Panc1 (cell line): ENCODE results near the gene NOX3. TPM values are rescaled to one million over a fixed set of nuclear protein-coding genes. Genes with fewer than 3 reads are reported as not detected.

Experiments used
- ATAC-seq: fragments of 200-7000 bp; cut with Tn5 transposase; 2 replicates; pipeline ENCODE4 v1.9.1; 2020; ENCODE audit warnings: mild to moderate bottlenecking, moderate library complexity
- BruUV-seq: library from RNA; stranded (reverse); fragments of 400-500 nt; replicated peaks from 2 replicates; lab custom pipeline; 2021; lab: Mats Ljungman, UMichigan
- CTCF ChIA-PET: fragments of 300-600 bp; sonication (Branson Sonifier 250); formaldehyde crosslinking; loops from one replicate; lab custom pipeline; 2022; ENCODE audit warnings: antibody characterized with exemption; lab: Charles Lee
- POLR2A ChIA-PET: fragments of 300-600 bp; sonication (Branson Sonifier 250); formaldehyde crosslinking; loops from one replicate; lab custom pipeline; 2022; ENCODE audit warnings: antibody characterized with exemption; lab: Charles Lee
- DNase-seq: peaks from one replicate; pipeline ENCODE4 v3.0.0-alpha.2; 2010; ENCODE audit warnings: low read depth, low spot score
- H3K27ac ChIP-seq: 2 replicates; pipeline ENCODE4 v1.5.1; 2011; ENCODE audit warnings: mild to moderate bottlenecking, low read length, inconsistent platforms
- H3K27me3 ChIP-seq: fragments of 200-500 bp; sonication (Bioruptor generic); 2 replicates; pipeline ENCODE4 v1.6.0; 2014; ENCODE audit warnings: low read length, inconsistent platforms; ENCODE audit not compliant: control insufficient read depth, insufficient read depth
- H3K36me3 ChIP-seq: fragments of 200-500 bp; sonication (Bioruptor generic); 2 replicates; pipeline ENCODE4 v1.5.1; 2014; ENCODE audit warnings: inconsistent platforms, mild to moderate bottlenecking, low read length, moderate library complexity; ENCODE audit not compliant: control insufficient read depth, insufficient read depth
- H3K4me1 ChIP-seq: 2 replicates; pipeline ENCODE4 v1.5.1; 2011; ENCODE audit warnings: inconsistent platforms, mild to moderate bottlenecking, low read length, moderate library complexity; ENCODE audit not compliant: control insufficient read depth, insufficient read depth
- H3K4me3 ChIP-seq, 2 experiments: 2 replicates each; pipeline ENCODE4 v1.5.1; 2011 to 2012; ENCODE audit warnings: low read depth in 2 of 2, low read length in 2 of 2, mild to moderate bottlenecking in 2 of 2, inconsistent platforms in 1 of 2, moderate library complexity in 1 of 2
- H3K9me3 ChIP-seq: fragments of 200-500 bp; sonication (Bioruptor generic); 2 replicates; pipeline ENCODE4 v1.5.1; 2014; ENCODE audit warnings: low read depth, mild to moderate bottlenecking, inconsistent platforms, low read length, moderate library complexity; ENCODE audit not compliant: control insufficient read depth, insufficient read depth
- CTCF ChIP-seq: fragments of 450-650 bp; IDR thresholded peaks from 2 replicates; pipeline ENCODE4 v1.5.1; 2017; ENCODE audit warnings: mild to moderate bottlenecking
- POLR2AphosphoS5 ChIP-seq: IDR thresholded peaks from 2 replicates; pipeline ENCODE4 v1.6.1; 2012; ENCODE audit warnings: mild to moderate bottlenecking, low read depth, low read length, moderate library complexity
- SIN3A ChIP-seq: IDR thresholded peaks from 2 replicates; pipeline ENCODE4 v1.6.1; 2012; ENCODE audit warnings: low read depth, mild to moderate bottlenecking, low read length, moderate library complexity, borderline replicate concordance; ENCODE audit not compliant: insufficient read depth
- TCF7L2 ChIP-seq: IDR thresholded peaks from 2 replicates; pipeline ENCODE4 v1.6.1; 2011; ENCODE audit warnings: mild to moderate bottlenecking, low read depth, low read length, inconsistent platforms
- in situ Hi-C: cut with HindIII; loops from 2 replicates; pipeline ENCODE4 v1.10.0; 2016; ENCODE audit warnings: low sequenced_read_pairs, low pct_unique_long_range_greater_than_20kb
- intact Hi-C: fragments of 100-400 bp; cut with micrococcal nuclease; formaldehyde crosslinking; loops from one replicate; pipeline ENCODE4 v1.10.0; 2022; ENCODE audit not compliant: unreplicated experiment
- total RNA-seq: library from RNA; stranded (reverse); gene quantifications from one replicate; pipeline ENCODE4 v1.2.1, GENCODE V29; 2021; ENCODE audit not compliant: unreplicated experiment
- TF ChIP-seq, protein P1 (sequence below), 2 experiments: IDR thresholded peaks; 2 replicates each; pipeline ENCODE4 v1.6.1; 2011 to 2012; ENCODE audit warnings: low read depth in 2 of 2, control low read depth in 1 of 2, low read length in 1 of 2, mild to moderate bottlenecking in 1 of 2, moderate library complexity in 1 of 2; ENCODE audit not compliant: insufficient read depth in 1 of 2

Gene NOX3
- total RNA-seq, 1 experiment from 2014 or later, result not detected

DNA sequence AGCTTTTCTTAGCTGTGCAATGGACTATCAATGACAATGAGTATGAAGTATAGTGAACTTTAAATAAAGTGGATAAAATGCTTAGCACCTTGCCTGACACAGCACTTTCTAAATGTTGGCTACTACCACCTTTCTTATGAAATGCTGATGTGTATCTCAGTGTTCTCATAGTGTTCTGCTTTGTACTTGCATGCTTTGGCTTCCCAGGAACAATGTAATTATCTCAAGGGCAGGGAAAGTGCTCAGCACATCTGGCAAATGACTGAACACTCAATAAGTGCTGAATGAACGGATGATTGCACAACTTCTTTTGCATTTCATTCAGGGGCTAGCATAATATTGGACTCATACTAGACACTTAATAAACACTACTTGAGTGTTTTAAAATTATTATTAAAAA, 28.2 kb upstream of the NOX3 start:
- H3K4me1 ChIP-seq, result no peaks in the 10 kb centered on the region
- intact Hi-C loops, result no loop called here
- ChIA-PET CTCF (no interaction called here), POLR2A (no interaction called here)
- no TSS peak for BruUV-seq
- H3K9me3 ChIP-seq, result no peaks in the 10 kb centered on the region
- ATAC-seq (no peak), DNase-seq (no peak)
- H3K27me3 ChIP-seq, result no peaks in the 10 kb centered on the region
- no peak overlapping the region for H3K27ac ChIP-seq
- TF ChIP-seq, protein P1, sequence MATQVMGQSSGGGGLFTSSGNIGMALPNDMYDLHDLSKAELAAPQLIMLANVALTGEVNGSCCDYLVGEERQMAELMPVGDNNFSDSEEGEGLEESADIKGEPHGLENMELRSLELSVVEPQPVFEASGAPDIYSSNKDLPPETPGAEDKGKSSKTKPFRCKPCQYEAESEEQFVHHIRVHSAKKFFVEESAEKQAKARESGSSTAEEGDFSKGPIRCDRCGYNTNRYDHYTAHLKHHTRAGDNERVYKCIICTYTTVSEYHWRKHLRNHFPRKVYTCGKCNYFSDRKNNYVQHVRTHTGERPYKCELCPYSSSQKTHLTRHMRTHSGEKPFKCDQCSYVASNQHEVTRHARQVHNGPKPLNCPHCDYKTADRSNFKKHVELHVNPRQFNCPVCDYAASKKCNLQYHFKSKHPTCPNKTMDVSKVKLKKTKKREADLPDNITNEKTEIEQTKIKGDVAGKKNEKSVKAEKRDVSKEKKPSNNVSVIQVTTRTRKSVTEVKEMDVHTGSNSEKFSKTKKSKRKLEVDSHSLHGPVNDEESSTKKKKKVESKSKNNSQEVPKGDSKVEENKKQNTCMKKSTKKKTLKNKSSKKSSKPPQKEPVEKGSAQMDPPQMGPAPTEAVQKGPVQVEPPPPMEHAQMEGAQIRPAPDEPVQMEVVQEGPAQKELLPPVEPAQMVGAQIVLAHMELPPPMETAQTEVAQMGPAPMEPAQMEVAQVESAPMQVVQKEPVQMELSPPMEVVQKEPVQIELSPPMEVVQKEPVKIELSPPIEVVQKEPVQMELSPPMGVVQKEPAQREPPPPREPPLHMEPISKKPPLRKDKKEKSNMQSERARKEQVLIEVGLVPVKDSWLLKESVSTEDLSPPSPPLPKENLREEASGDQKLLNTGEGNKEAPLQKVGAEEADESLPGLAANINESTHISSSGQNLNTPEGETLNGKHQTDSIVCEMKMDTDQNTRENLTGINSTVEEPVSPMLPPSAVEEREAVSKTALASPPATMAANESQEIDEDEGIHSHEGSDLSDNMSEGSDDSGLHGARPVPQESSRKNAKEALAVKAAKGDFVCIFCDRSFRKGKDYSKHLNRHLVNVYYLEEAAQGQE (IDR thresholded peaks at IDR 0.05; ENCODE audit: insufficient read depth in 1 of 2, low read depth in 2 of 2, low read length in 1 of 2), result no peak
- no peak for TF ChIP-seq POLR2AphosphoS5
- TF ChIP-seq CTCF, result no peak
- no peak for TF ChIP-seq TCF7L2
- no peak for TF ChIP-seq SIN3A
- no peak overlapping the region for H3K4me3 ChIP-seq
- in situ Hi-C loops, result no loop called here
- H3K36me3 ChIP-seq, result no peaks in the 10 kb centered on the region

DNA sequence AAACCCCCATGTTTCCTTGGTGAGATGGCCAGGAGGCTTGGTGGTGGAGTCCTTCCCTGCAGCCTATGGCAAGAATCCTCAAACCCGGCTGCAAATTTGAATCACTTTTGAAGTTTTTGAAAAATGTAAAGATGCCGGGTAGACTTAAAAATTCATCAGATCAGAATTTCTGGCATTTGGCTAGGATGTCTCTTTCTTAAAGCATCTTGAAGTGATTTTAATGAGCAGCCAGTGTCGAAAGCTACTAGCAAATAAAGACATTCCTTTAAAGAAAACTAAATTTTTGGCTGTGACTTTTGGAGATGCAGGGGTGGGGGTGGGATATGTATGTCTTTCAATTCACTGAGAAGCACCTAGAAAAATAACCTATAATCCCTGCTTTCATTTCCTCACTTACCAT, 25.6 kb upstream of the NOX3 start:
- Histone ChIP-seq H3K4me1 (no peaks in the 10 kb centered on the region), H3K36me3 (no peaks in the 10 kb centered on the region), H3K4me3 (no peak overlapping the region), H3K27ac (no peak overlapping the region), H3K9me3 (no peaks in the 10 kb centered on the region), H3K27me3 (no peaks in the 10 kb centered on the region)
- POLR2A ChIA-PET, result no interaction called here
- no peak for ATAC-seq
- intact Hi-C loops, result no loop called here
- TF ChIP-seq TCF7L2, result no peak
- TF ChIP-seq POLR2AphosphoS5, result no peak
- TF ChIP-seq, protein P1 (IDR thresholded peaks at IDR 0.05; ENCODE audit: insufficient read depth in 1 of 2, low read depth in 2 of 2, low read length in 1 of 2), result no peak
- TF ChIP-seq CTCF, result no peak
- no peak for TF ChIP-seq SIN3A
- in situ Hi-C loops, result no loop called here
- DNase-seq, result no peak
- CTCF ChIA-PET, result no interaction called here
- BruUV-seq, result no TSS peak
